ENCODE data around the gene PLEKHH2.
"Not testable (repeated sequence)": the region's sequence is repeated elsewhere in the genome, so short reads cannot be mapped to it uniquely, and the experiment has no call there.

PLEKHH2 gene

GRCh38 chr2:43642363-43642762 is 5.3 kb downstream of the PLEKHH2 start:
- DNase-seq: no peak

- no peak for DNase-seq
Observed at GRCh38 chr2:43643680-43644079, 6.6 kb downstream of the PLEKHH2 start.

- no peak for DNase-seq
Observed at GRCh38 chr2:43648994-43649701, 12.1 kb downstream of the PLEKHH2 start.

GRCh38 chr2:43653506-43653905 is 16.4 kb downstream of the PLEKHH2 start:
- no peak for DNase-seq

- DNase-seq: no peak
Observed at GRCh38 chr2:43657241-43657640, 20.2 kb downstream of the PLEKHH2 start.

- no peak for DNase-seq
Observed at GRCh38 chr2:43675646-43676321, 38.7 kb downstream of the PLEKHH2 start.

- no peak for DNase-seq
Observed at GRCh38 chr2:43676322-43677050, 39.4 kb downstream of the PLEKHH2 start, which contains the start of gene C1GALT1C1L. TSS of gene C1GALT1C1L (minus strand) at chr2:43676429. CDS start at chr2:43676322, 107 bp downstream.

- DNase-seq: not testable (repeated sequence)
Observed at GRCh38 chr2:43677783-43678182, 40.7 kb downstream of the PLEKHH2 start.

- DNase-seq: no peak
Observed at GRCh38 chr2:43685357-43685756, 48.3 kb downstream of the PLEKHH2 start.

- DNase-seq: no peak
Observed at GRCh38 chr2:43689999-43690398, 52.9 kb downstream of the PLEKHH2 start.

GRCh38 chr2:43692428-43692994 is 55.5 kb downstream of the PLEKHH2 start:
- DNase-seq: no peak

- not testable (repeated sequence) for DNase-seq
Observed at GRCh38 chr2:43698140-43698539, 61.1 kb downstream of the PLEKHH2 start.

- no peak for DNase-seq
Observed at GRCh38 chr2:43699761-43700160, 62.7 kb downstream of the PLEKHH2 start.

- DNase-seq: no peak
Observed at GRCh38 chr2:43701111-43701510, 64.1 kb downstream of the PLEKHH2 start.

GRCh38 chr2:43707255-43708015 is 70.4 kb downstream of the PLEKHH2 start:
- no peak for DNase-seq

- DNase-seq: no peak
Observed at GRCh38 chr2:43708178-43708577, 71.1 kb downstream of the PLEKHH2 start.

- DNase-seq: no peak
Observed at GRCh38 chr2:43708891-43709290, 71.8 kb downstream of the PLEKHH2 start.

GRCh38 chr2:43710866-43711265 is 73.8 kb downstream of the PLEKHH2 start:
- DNase-seq: no peak

- DNase-seq: no peak
Observed at GRCh38 chr2:43714164-43714563, 77.1 kb downstream of the PLEKHH2 start.

- no peak for DNase-seq
Observed at GRCh38 chr2:43715300-43716098, 78.4 kb downstream of the PLEKHH2 start.

GRCh38 chr2:43717322-43717721 is 80.3 kb downstream of the PLEKHH2 start:
- no peak for DNase-seq

Measured in stimulated activated naive CD4-positive, alpha-beta T cell treated with Interleukin-2 at 50 U/mL for 16 hours (primary cell).